OCI-LY7 (cell line): ENCODE results near the gene DEDD2.

ENCODE experiments used
- CTCF ChIP-seq: fragments of 200-600 bp; sonication (generic); conservative IDR thresholded peaks from 2 replicates; pipeline ENCODE4 v1.5.1; 2014; ENCODE audit warnings: mild to moderate bottlenecking, antibody characterized with exemption, low read length, moderate library complexity, mixed read lengths
- EZH2phosphoT487 ChIP-seq: fragments of 200-600 bp; sonication (generic); IDR thresholded peaks from 2 replicates; pipeline ENCODE4 v1.6.1; 2018; ENCODE audit warnings: low read depth, borderline replicate concordance, mild to moderate bottlenecking, mixed run types, antibody characterized with exemption, low read length, moderate library complexity, mixed read lengths

GRCh38 chr19:42228641-42229040, 11.2 kb upstream of the DEDD2 start:
- TF ChIP-seq CTCF (no peak), EZH2phosphoT487 (no peak)
